Measurements from ENCODE around the gene MAP1LC3B2. TPM values are rescaled to one million over a fixed set of nuclear protein-coding genes. Genes with fewer than 3 reads are reported as not detected.

Gene MAP1LC3B2
- total RNA-seq, 2 experiments from 2014 or later = not detected

GRCh38 chr12:116532986-116533342, 26.2 kb upstream of the MAP1LC3B2 start:
- Histone ChIP-seq H3K79me2 (ENCODE audit: insufficient read depth, low read depth, low read length) (no peaks in the 10 kb centered on the region), H3K9me2 (ENCODE audit: insufficient read depth, low read length) (no peaks in the 10 kb centered on the region), H3K27ac (ENCODE audit: low read depth, low read length, poor library complexity, severe bottlenecking) (no peak overlapping the region), H2AFZ (ENCODE audit: low read length) (peak overlapping the region; percentile 90; the same call in 1 of the 2 replicates), H3K36me3 (ENCODE audit: insufficient read depth, low read length) (no peaks in the 10 kb centered on the region), H3K4me2 (ENCODE audit: low read length) (peak overlapping the region; percentile 84), H3K9me3 (ENCODE audit: low read length) (no peaks in the 10 kb centered on the region), H3K4me3 (ENCODE audit: low read depth, low read length, poor library complexity, severe bottlenecking) (peak overlapping the region; percentile 66), H4K20me1 (ENCODE audit: insufficient read depth, low read length) (no peaks in the 10 kb centered on the region), H3K4me1 (ENCODE audit: insufficient read depth, low read length, poor library complexity, severe bottlenecking) (peaks cover 12% of the 10 kb centered on the region)
- intact Hi-C loops (cut with micrococcal nuclease; ENCODE audit: unreplicated experiment) = no loop called here
- no peak for DNase-seq (ENCODE audit: low spot score)
- no TSS peak for BruUV-seq (replicated peaks)
- CTCF ChIA-PET (ENCODE audit: unreplicated experiment) = interaction anchor here (0.6 kb wide), 3 partner anchors 25 to 1168 kb away, joined by 4 to 12 read pairs (median 7); no protein-coding TSS in a partner anchor
- POLR2A ChIA-PET = interaction anchor here (1.2 kb wide), 1 partner anchor 26 kb away, joined by 6 read pairs; the partner anchor contains the start of gene MAP1LC3B2
- no peak for TF ChIP-seq CTCF (conservative IDR thresholded peaks at IDR 0.05; ENCODE audit: low read length)
- TF ChIP-seq EZH2phosphoT487 (IDR thresholded peaks at IDR 0.05; ENCODE audit: borderline replicate concordance, low read depth, low read length) = no peak

GRCh38 chr12:116533343-116534251, 25.6 kb upstream of the MAP1LC3B2 start:
- intact Hi-C loops (cut with micrococcal nuclease; ENCODE audit: unreplicated experiment) = no loop called here
- ChIA-PET POLR2A (interaction anchor here (0.5 to 1.2 kb wide), 3 partner anchors 9 to 480 kb away, joined by 4 to 6 read pairs (median 5); partner anchors contain the start of gene MAP1LC3B2), CTCF (ENCODE audit: unreplicated experiment) (interaction anchor here (0.6 kb wide), 4 partner anchors 26 to 1168 kb away, joined by 3 to 12 read pairs (median 6); no protein-coding TSS in a partner anchor)
- no peak overlapping the region for H3K27ac ChIP-seq (ENCODE audit: low read depth, low read length, poor library complexity, severe bottlenecking)
- no peaks in the 10 kb centered on the region for H4K20me1 ChIP-seq (ENCODE audit: insufficient read depth, low read length)
- no peaks in the 10 kb centered on the region for H3K79me2 ChIP-seq (ENCODE audit: insufficient read depth, low read depth, low read length)
- no peak for TF ChIP-seq EZH2phosphoT487 (IDR thresholded peaks at IDR 0.05; ENCODE audit: borderline replicate concordance, low read depth, low read length)
- TF ChIP-seq CTCF (conservative IDR thresholded peaks at IDR 0.05; ENCODE audit: low read length) = no peak
- BruUV-seq (replicated peaks) = no TSS peak
- peak overlapping the region; percentile 84 for H3K4me2 ChIP-seq (ENCODE audit: low read length)
- no peaks in the 10 kb centered on the region for H3K9me3 ChIP-seq (ENCODE audit: low read length)
- H2AFZ ChIP-seq (ENCODE audit: low read length) = peak overlapping the region; percentile 90
- H3K9me2 ChIP-seq (ENCODE audit: insufficient read depth, low read length) = no peaks in the 10 kb centered on the region
- peak; percentile 81 for DNase-seq (ENCODE audit: low spot score)
- peak overlapping the region; percentile 66 for H3K4me3 ChIP-seq (ENCODE audit: low read depth, low read length, poor library complexity, severe bottlenecking)
- H3K4me1 ChIP-seq (ENCODE audit: insufficient read depth, low read length, poor library complexity, severe bottlenecking) = peaks cover 12% of the 10 kb centered on the region
- no peaks in the 10 kb centered on the region for H3K36me3 ChIP-seq (ENCODE audit: insufficient read depth, low read length)
